H1 (cell line): ENCODE data around the gene ACER3. TPM values are rescaled to one million over a fixed set of nuclear protein-coding genes. Genes with fewer than 3 reads are reported as not detected.

ENCODE experiments used
- CTCF ChIA-PET: fragments of 300-600 bp; sonication (Branson Sonifier 250); formaldehyde crosslinking; loops from one replicate; lab custom pipeline; 2021; ENCODE audit not compliant: partially characterized antibody; lab: Charles Lee
- POLR2A ChIA-PET: fragments of 300-600 bp; sonication (Branson Sonifier 250); formaldehyde crosslinking; loops from one replicate; lab custom pipeline; 2021; ENCODE audit warnings: inconsistent platforms; ENCODE audit not compliant: partially characterized antibody; lab: Charles Lee
- DNase-seq, 2 experiments: peaks; one replicate each; pipeline versions ENCODE4 v3.0.0 to v3.0.0-alpha.2; 2010 to 2022; ENCODE audit warnings: low spot score in 2 of 2, low read depth in 1 of 2, mixed read lengths in 1 of 2
- FAIRE-seq: peaks from 2 replicates; lab custom pipeline; 2011; peaks lifted over from hg19 to GRCh38; lab: Jason Lieb, UNC
- H2AFZ ChIP-seq: 2 replicates; pipeline ENCODE4 v1.8.1; 2012; ENCODE audit warnings: low read length, inconsistent platforms
- H2AK5ac ChIP-seq: 2 replicates; pipeline ENCODE4 v1.6.1; 2013; ENCODE audit warnings: low read depth, low read length
- H2BK120ac ChIP-seq: replicated peaks from 2 replicates; pipeline ENCODE3; 2013; ENCODE audit warnings: low read depth, low read length, inconsistent platforms
- H2BK12ac ChIP-seq: 2 replicates; pipeline ENCODE4 v1.6.1; 2013; ENCODE audit warnings: low read depth, low read length
- H2BK15ac ChIP-seq: 2 replicates; pipeline ENCODE4 v1.6.1; 2013; ENCODE audit warnings: low read length
- H2BK20ac ChIP-seq: 2 replicates; pipeline ENCODE4 v1.6.1; 2013; ENCODE audit warnings: low read length
- H2BK5ac ChIP-seq: 2 replicates; pipeline ENCODE4 v1.6.1; 2013; ENCODE audit warnings: low read depth, low read length
- H3K14ac ChIP-seq: 2 replicates; pipeline ENCODE4 v1.6.1; 2013; ENCODE audit warnings: inconsistent platforms; ENCODE audit not compliant: insufficient read length
- H3K18ac ChIP-seq: 2 replicates; pipeline ENCODE4 v1.6.1; 2013; ENCODE audit warnings: low read length; ENCODE audit errors: extremely low read depth
- H3K23ac ChIP-seq: 2 replicates; pipeline ENCODE4 v1.6.1; 2013; ENCODE audit warnings: inconsistent platforms; ENCODE audit not compliant: insufficient read length
- H3K23me2 ChIP-seq: 2 replicates; pipeline ENCODE4 v1.6.1; 2013; ENCODE audit warnings: low read depth, low read length
- H3K27ac ChIP-seq: 2 replicates; pipeline ENCODE4 v1.6.1; 2011; ENCODE audit warnings: low read depth, low read length, inconsistent platforms
- H3K27me3 ChIP-seq, 4 experiments: replicated peaks in 1 of 4; 1 replicate in 1 of 4; 2 replicates in 3 of 4; pipeline versions ENCODE4 v1.6.1 to v1.8.1; 2011 to 2013; ENCODE audit warnings: low read length in 3 of 4, mild to moderate bottlenecking in 3 of 4, inconsistent platforms in 2 of 4, mixed read lengths in 2 of 4, moderate library complexity in 1 of 4; ENCODE audit not compliant: control insufficient read depth in 3 of 4, insufficient read depth in 3 of 4; ENCODE audit errors: extremely low read depth in 1 of 4
- H3K36me3 ChIP-seq, 4 experiments: 2 replicates each; pipeline versions ENCODE4 v1.6.1 to v1.8.1; 2011 to 2013; ENCODE audit warnings: mild to moderate bottlenecking in 4 of 4, low read length in 3 of 4, moderate library complexity in 2 of 4, control low read depth in 1 of 4, inconsistent platforms in 1 of 4; ENCODE audit not compliant: insufficient read depth in 4 of 4, control insufficient read depth in 2 of 4
- H3K4ac ChIP-seq: replicated peaks from 2 replicates; pipeline ENCODE3; 2013; ENCODE audit warnings: low read length, low read depth, mixed read lengths, inconsistent platforms; ENCODE audit not compliant: insufficient read length
- H3K4me1 ChIP-seq, 4 experiments: replicated peaks in 1 of 4; 1 replicate in 1 of 4; 2 replicates in 3 of 4; pipeline versions ENCODE4 v1.6.1 to v1.8.1; 2011 to 2013; ENCODE audit warnings: low read length in 3 of 4, inconsistent platforms in 2 of 4, mixed read lengths in 1 of 4; ENCODE audit not compliant: insufficient read depth in 4 of 4, control insufficient read depth in 3 of 4
- H3K4me2 ChIP-seq, 2 experiments: 2 replicates each; pipeline versions ENCODE4 v1.6.1 to v1.8.1; 2011 to 2013; ENCODE audit warnings: low read depth in 2 of 2, low read length in 2 of 2, control low read depth in 1 of 2, inconsistent platforms in 1 of 2, mild to moderate bottlenecking in 1 of 2; ENCODE audit not compliant: insufficient read depth in 1 of 2
- H3K4me3 ChIP-seq, 4 experiments: fragments of 200-600, 300-600 bp in 1 of 4; sonication (generic), shearing (Covaris generic), sonication (Bioruptor Twin) in 1 of 4; 2 replicates each; pipeline versions ENCODE4 v1.5.1 to v1.8.1; 2011 to 2016; ENCODE audit warnings: low read length in 4 of 4, low read depth in 3 of 4, control low read depth in 2 of 4, inconsistent platforms in 2 of 4, mild to moderate bottlenecking in 2 of 4, mixed read lengths in 1 of 4, moderate library complexity in 1 of 4; ENCODE audit not compliant: insufficient read depth in 2 of 4; ENCODE audit errors: extremely low read depth in 1 of 4
- H3K56ac ChIP-seq: replicated peaks from 2 replicates; pipeline ENCODE3; 2013; ENCODE audit warnings: low read depth, mild to moderate bottlenecking, mixed read lengths, low read length, inconsistent platforms; ENCODE audit not compliant: insufficient read length
- H3K79me1 ChIP-seq: 2 replicates; pipeline ENCODE4 v1.6.1; 2013; ENCODE audit warnings: low read depth, low read length, control low read depth
- H3K79me2 ChIP-seq, 2 experiments: 2 replicates each; pipeline versions ENCODE4 v1.6.1 to v1.8.1; 2012 to 2013; ENCODE audit warnings: low read length in 2 of 2, mild to moderate bottlenecking in 2 of 2, inconsistent platforms in 1 of 2; ENCODE audit not compliant: insufficient read depth in 2 of 2, control insufficient read depth in 1 of 2
- H3K9ac ChIP-seq, 4 experiments: replicated peaks in 1 of 4; 1 replicate in 1 of 4; 2 replicates in 3 of 4; pipeline versions ENCODE4 v1.6.1 to v1.8.1; 2011 to 2013; ENCODE audit warnings: low read depth in 3 of 4, low read length in 3 of 4, control low read depth in 2 of 4, mild to moderate bottlenecking in 2 of 4, moderate library complexity in 2 of 4, inconsistent platforms in 1 of 4; ENCODE audit errors: extremely low read depth in 1 of 4
- H3K9me3 ChIP-seq, 2 experiments: 2 replicates each; pipeline versions ENCODE4 v1.6.1 to v1.8.1; 2012 to 2013; ENCODE audit warnings: mild to moderate bottlenecking in 2 of 2, moderate library complexity in 2 of 2, control low read depth in 1 of 2, inconsistent platforms in 1 of 2, low read depth in 1 of 2, low read length in 1 of 2, mixed read lengths in 1 of 2; ENCODE audit not compliant: insufficient read depth in 2 of 2
- H4K20me1 ChIP-seq, 2 experiments: replicated peaks in 1 of 2; 2 replicates each; pipeline versions ENCODE3 to v1.8.1; 2011 to 2013; ENCODE audit warnings: inconsistent platforms in 2 of 2, low read length in 2 of 2, mild to moderate bottlenecking in 1 of 2; ENCODE audit not compliant: insufficient read depth in 2 of 2, control insufficient read depth in 1 of 2
- H4K5ac ChIP-seq: 2 replicates; pipeline ENCODE4 v1.6.1; 2013; ENCODE audit warnings: low read length, low read depth, mixed read lengths, inconsistent platforms; ENCODE audit not compliant: insufficient read length
- H4K8ac ChIP-seq: 2 replicates; pipeline ENCODE4 v1.8.0; 2013; ENCODE audit warnings: mild to moderate bottlenecking, moderate library complexity, low read length, inconsistent platforms; ENCODE audit not compliant: insufficient read depth; ENCODE audit errors: extremely low read depth
- H4K91ac ChIP-seq: replicated peaks from 2 replicates; pipeline ENCODE3; 2013; ENCODE audit warnings: low read length, mixed read lengths, inconsistent platforms; ENCODE audit not compliant: insufficient read length
- BACH1 ChIP-seq: IDR thresholded peaks from 2 replicates; pipeline ENCODE4 v1.6.1; 2012; ENCODE audit warnings: low read length, improper control_type of control experiment
- CBX8 ChIP-seq: fragments of 300-800, 300-1000 bp; sonication (generic); IDR thresholded peaks from 2 replicates; pipeline ENCODE4 v1.7.1; 2016; ENCODE audit warnings: low read depth, low read length, borderline replicate concordance
- CEBPB ChIP-seq: IDR thresholded peaks from 2 replicates; pipeline ENCODE4 v1.6.1; 2012; ENCODE audit warnings: low read depth, low read length
- EGR1 ChIP-seq: IDR thresholded peaks from 2 replicates; pipeline ENCODE4 v1.6.1; 2011; ENCODE audit warnings: low read depth, low read length, borderline replicate concordance
- EP300 ChIP-seq, 2 experiments: IDR thresholded peaks; 1 replicate in 1 of 2; 2 replicates in 1 of 2; pipeline ENCODE4 v1.6.1; 2011 to 2012; ENCODE audit warnings: low read depth in 2 of 2, low read length in 2 of 2, mild to moderate bottlenecking in 2 of 2, borderline replicate concordance in 1 of 2, inconsistent platforms in 1 of 2, moderate library complexity in 1 of 2
- EZH2 ChIP-seq: fragments of 200-600 bp; sonication (generic); IDR thresholded peaks from 2 replicates; pipeline ENCODE4 v1.7.1; 2012; ENCODE audit warnings: low read depth, mild to moderate bottlenecking, moderate library complexity, low read length, inconsistent platforms; ENCODE audit not compliant: severe bottlenecking
- GTF2F1 ChIP-seq: IDR thresholded peaks from 2 replicates; pipeline ENCODE4 v1.6.1; 2012; ENCODE audit warnings: low read depth, low read length, improper control_type of control experiment, borderline replicate concordance
- KDM1A ChIP-seq: fragments of 200-600, 300-600 bp; sonication (generic); IDR thresholded peaks from 2 replicates; pipeline ENCODE4 v1.7.1; 2016; ENCODE audit warnings: mild to moderate bottlenecking, low read length, borderline replicate concordance
- KDM4A ChIP-seq: IDR thresholded peaks from one replicate; pipeline ENCODE4 v1.7.1; 2012; ENCODE audit warnings: low read depth, mild to moderate bottlenecking, moderate library complexity, low read length, inconsistent platforms; ENCODE audit not compliant: severe bottlenecking
- NRF1 ChIP-seq: IDR thresholded peaks from 2 replicates; pipeline ENCODE4 v1.6.1; 2011; ENCODE audit warnings: mild to moderate bottlenecking, low read depth, low read length, improper control_type of control experiment
- PHF8 ChIP-seq: fragments of 200-600 bp; sonication (generic); conservative IDR thresholded peaks from 2 replicates; pipeline ENCODE4 v1.7.1; 2012; ENCODE audit warnings: low read depth, mild to moderate bottlenecking, inconsistent platforms, low read length, moderate library complexity
- SP1 ChIP-seq: IDR thresholded peaks from 2 replicates; pipeline ENCODE4 v1.6.1; 2011; ENCODE audit warnings: low read depth, low read length
- SP2 ChIP-seq: IDR thresholded peaks from 2 replicates; pipeline ENCODE4 v1.6.1; 2012; ENCODE audit warnings: mild to moderate bottlenecking, low read length, inconsistent platforms
- SP4 ChIP-seq: IDR thresholded peaks from 2 replicates; pipeline ENCODE4 v1.6.1; 2012; ENCODE audit warnings: low read length, inconsistent platforms
- SRF ChIP-seq: IDR thresholded peaks from 2 replicates; pipeline ENCODE4 v1.6.1; 2011; ENCODE audit warnings: mild to moderate bottlenecking, low read depth, low read length, moderate library complexity
- TAF7 ChIP-seq: optimal IDR thresholded peaks from 2 replicates; pipeline ENCODE3; 2011; ENCODE audit warnings: low read depth, mild to moderate bottlenecking, inconsistent platforms, low read length, moderate library complexity, borderline replicate concordance
- WGBS, 2 experiments: shearing (Covaris generic) in 1 of 2; methylation state at CpG; one replicate each; pipeline versions ENCODE4 v1.1.6 to v1.1.7; 2013 to 2015; ENCODE audit warnings: low lambda C conversion rate in 2 of 2, mixed read lengths in 2 of 2, inconsistent platforms in 1 of 2, low coverage in 1 of 2, missing lambda C conversion rate in 1 of 2; ENCODE audit not compliant: insufficient replicate concordance in 2 of 2, insufficient coverage in 1 of 2, insufficient read length in 1 of 2; ENCODE audit errors: extremely low coverage in 1 of 2, missing lambda C conversion rate in 1 of 2; 5-methylcytosine and 5-hydroxymethylcytosine counted together
- polyA plus RNA-seq, 7 experiments: library from polyadenylated mRNA; depleted of rRNA in 3 of 7; stranded (reverse) in 5 of 7; unstranded in 2 of 7; fragments of >200 nt in 5 of 7; fragments of 200-250 nt in 2 of 7; gene quantifications; 1 replicate in 5 of 7; 2 replicates in 1 of 7; 4 replicates in 1 of 7; pipeline versions ENCODE4 v1.2.1 to v1.2.3, GENCODE V29; 2011 to 2013; ENCODE audit warnings: missing spikeins in 2 of 7, mixed read lengths in 2 of 7
- total RNA-seq: library from RNA; stranded (reverse); fragmentation: NEBNext Ultra II Directional; extraction: Animal tissue kit (Norgen Biotek cat#: 25700); gene quantifications from 2 replicates; pipeline ENCODE4 v1.2.1, GENCODE V29; 2021

The ACER3 gene
- total and polyA plus RNA-seq, 2 of the 8 experiments (the other 6 are each of a cell fraction or from before 2014, with no cell fraction given) = 5.7 to 16.2 TPM

DNA sequence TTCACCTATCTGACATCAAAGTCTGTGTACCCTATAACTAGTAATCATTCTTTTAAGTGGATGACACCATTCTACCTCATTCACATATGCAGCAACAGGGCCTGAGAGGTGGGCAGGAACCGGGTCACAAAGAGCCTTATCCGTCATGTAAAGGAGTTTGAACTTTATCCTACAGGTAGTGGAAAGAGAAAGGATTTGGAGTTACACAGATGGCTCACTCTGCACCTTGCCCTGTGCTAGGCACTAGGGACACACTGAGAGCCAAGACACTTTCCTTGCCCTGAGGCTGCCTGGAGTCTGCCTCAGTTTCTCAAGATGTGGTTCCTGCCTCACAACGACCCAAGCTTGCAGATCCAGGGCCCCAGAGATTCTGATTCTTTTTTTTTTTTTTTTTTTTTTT, 14.3 kb upstream of the ACER3 start:
- no peak overlapping the region for H3K18ac ChIP-seq
- H3K4me2 ChIP-seq = no peak overlapping the region
- no peak overlapping the region for H2AFZ ChIP-seq
- H3K4me3 ChIP-seq = no peak overlapping the region
- no peak overlapping the region for H2BK20ac ChIP-seq
- H3K56ac ChIP-seq = no peak overlapping the region
- no peaks in the 10 kb centered on the region; a peak in 1 of 7 replicates for H3K4me1 ChIP-seq
- no peak overlapping the region for H3K9ac ChIP-seq
- FAIRE-seq (no peak), DNase-seq (no peak)
- H2BK120ac ChIP-seq = no peak overlapping the region
- H3K27ac ChIP-seq = no peak overlapping the region
- H3K4ac ChIP-seq = no peak overlapping the region
- no peak overlapping the region for H2AK5ac ChIP-seq
- no peak overlapping the region for H2BK15ac ChIP-seq
- no peak overlapping the region for H4K5ac ChIP-seq
- ChIA-PET POLR2A (no interaction called here), CTCF (interaction anchor here (1.1 kb wide), 1 partner anchor 34 kb away, joined by 3 read pairs; no protein-coding TSS in a partner anchor)
- no peak overlapping the region for H3K23ac ChIP-seq
- H2BK5ac ChIP-seq = no peak overlapping the region
- no peaks in the 10 kb centered on the region for H3K27me3 ChIP-seq
- no peaks in the 10 kb centered on the region for H3K79me1 ChIP-seq
- no peak overlapping the region for H4K8ac ChIP-seq
- no peak overlapping the region for H4K91ac ChIP-seq
- H3K36me3 ChIP-seq = no peaks in the 10 kb centered on the region
- no peak overlapping the region for H3K14ac ChIP-seq
- no peak overlapping the region for H2BK12ac ChIP-seq
- H3K79me2 ChIP-seq = no peaks in the 10 kb centered on the region
- H3K23me2 ChIP-seq = no peaks in the 10 kb centered on the region
- H4K20me1 ChIP-seq = no peaks in the 10 kb centered on the region
- WGBS, 2 experiments = 91% methylated on average over 3 of the region's 3 CpGs; no CpG with 5 or more reads in 1 of the 2 experiments
- H3K9me3 ChIP-seq = no peaks in the 10 kb centered on the region
- no peak for TF ChIP-seq NRF1
- TF ChIP-seq BACH1 = no peak
- no peak for TF ChIP-seq KDM4A
- TF ChIP-seq SP1 = no peak
- TF ChIP-seq CEBPB = no peak
- TF ChIP-seq EP300 (IDR thresholded peaks at IDR 0.05; ENCODE audit: borderline replicate concordance in 1 of 2, low read depth in 2 of 2, low read length in 2 of 2) = no peak
- TF ChIP-seq CBX8 = no peak
- TF ChIP-seq TAF7 = no peak
- no peak for TF ChIP-seq EZH2
- no peak for TF ChIP-seq SP4
- no peak for TF ChIP-seq KDM1A
- no peak for TF ChIP-seq GTF2F1
- TF ChIP-seq PHF8 = no peak
- TF ChIP-seq SRF = no peak
- no peak for TF ChIP-seq SP2
- TF ChIP-seq EGR1 = no peak
